Lower lobe of right lung (tissue), 2 donors: Measurements from ENCODE around the gene KCNK13. TPM values are rescaled to one million over a fixed set of nuclear protein-coding genes. Genes with fewer than 3 reads are reported as not detected.
A peak's percentile ranks its signal among the peaks of the same experiment; 100 is the strongest.

Experiments used
- ATAC-seq, 2 donors: fragments of 200-7000 bp; cut with Tn5 transposase; one replicate each; pipeline ENCODE4 v1.9.1; 2020 to 2022; ENCODE audit warnings: mild to moderate bottlenecking in 2 of 2, moderate library complexity in 2 of 2
- DNase-seq: peaks from one replicate; pipeline ENCODE4 v3.0.0-alpha.2; 2020
- H3K27ac ChIP-seq: fragments of 200-600 bp; one replicate; pipeline ENCODE4 v1.8.0; 2022
- H3K27me3 ChIP-seq: fragments of 200-600 bp; one replicate; pipeline ENCODE4 v1.8.0; 2022; ENCODE audit warnings: low read depth
- H3K36me3 ChIP-seq: fragments of 200-600 bp; one replicate; pipeline ENCODE4 v1.8.0; 2022; ENCODE audit warnings: mild to moderate bottlenecking
- H3K4me1 ChIP-seq: fragments of 200-600 bp; one replicate; pipeline ENCODE4 v1.8.0; 2022
- H3K4me3 ChIP-seq: fragments of 200-600 bp; one replicate; pipeline ENCODE4 v1.8.0; 2022; ENCODE audit warnings: mild to moderate bottlenecking
- H3K9me3 ChIP-seq: fragments of 200-600 bp; one replicate; pipeline ENCODE4 v1.8.0; 2022
- intact Hi-C: fragments of 100-400 bp; cut with DNase I; formaldehyde crosslinking; loops from one replicate; pipeline ENCODE4 v1.11.0; 2022
- total RNA-seq: library from RNA; stranded (reverse); fragmentation: NEBNext Ultra II Directional; extraction: Animal tissue kit (Norgen Biotek cat#: 25700); gene quantifications from one replicate; pipeline ENCODE4 v1.2.1, GENCODE V29; 2021
- TF ChIP-seq, protein P1 (sequence below): fragments of 200-600 bp; IDR thresholded peaks from one replicate; pipeline ENCODE4 v1.8.0; 2022; ENCODE audit warnings: antibody characterized with exemption, mild to moderate bottlenecking
- donor health status: DM: no; HTN: yes; CAD: no; lungs with severe emphysema.

Gene KCNK13
- total RNA-seq, 1 donor from 2014 or later: 1.2 TPM

- Histone ChIP-seq H3K4me3 (no peak overlapping the region), H3K27ac (no peak overlapping the region), H3K27me3 (peaks cover 54% of the 10 kb centered on the region), H3K9me3 (no peaks in the 10 kb centered on the region), H3K4me1 (no peaks in the 10 kb centered on the region), H3K36me3 (no peaks in the 10 kb centered on the region)
- ATAC-seq: no peak
- no peak for DNase-seq
- TF ChIP-seq, protein P1, sequence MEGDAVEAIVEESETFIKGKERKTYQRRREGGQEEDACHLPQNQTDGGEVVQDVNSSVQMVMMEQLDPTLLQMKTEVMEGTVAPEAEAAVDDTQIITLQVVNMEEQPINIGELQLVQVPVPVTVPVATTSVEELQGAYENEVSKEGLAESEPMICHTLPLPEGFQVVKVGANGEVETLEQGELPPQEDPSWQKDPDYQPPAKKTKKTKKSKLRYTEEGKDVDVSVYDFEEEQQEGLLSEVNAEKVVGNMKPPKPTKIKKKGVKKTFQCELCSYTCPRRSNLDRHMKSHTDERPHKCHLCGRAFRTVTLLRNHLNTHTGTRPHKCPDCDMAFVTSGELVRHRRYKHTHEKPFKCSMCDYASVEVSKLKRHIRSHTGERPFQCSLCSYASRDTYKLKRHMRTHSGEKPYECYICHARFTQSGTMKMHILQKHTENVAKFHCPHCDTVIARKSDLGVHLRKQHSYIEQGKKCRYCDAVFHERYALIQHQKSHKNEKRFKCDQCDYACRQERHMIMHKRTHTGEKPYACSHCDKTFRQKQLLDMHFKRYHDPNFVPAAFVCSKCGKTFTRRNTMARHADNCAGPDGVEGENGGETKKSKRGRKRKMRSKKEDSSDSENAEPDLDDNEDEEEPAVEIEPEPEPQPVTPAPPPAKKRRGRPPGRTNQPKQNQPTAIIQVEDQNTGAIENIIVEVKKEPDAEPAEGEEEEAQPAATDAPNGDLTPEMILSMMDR: no peak
- intact Hi-C loops: no loop called here
These were observed 7.0 kb upstream of the KCNK13 start for GRCh38 chr14:90054803-90055202.

DNA sequence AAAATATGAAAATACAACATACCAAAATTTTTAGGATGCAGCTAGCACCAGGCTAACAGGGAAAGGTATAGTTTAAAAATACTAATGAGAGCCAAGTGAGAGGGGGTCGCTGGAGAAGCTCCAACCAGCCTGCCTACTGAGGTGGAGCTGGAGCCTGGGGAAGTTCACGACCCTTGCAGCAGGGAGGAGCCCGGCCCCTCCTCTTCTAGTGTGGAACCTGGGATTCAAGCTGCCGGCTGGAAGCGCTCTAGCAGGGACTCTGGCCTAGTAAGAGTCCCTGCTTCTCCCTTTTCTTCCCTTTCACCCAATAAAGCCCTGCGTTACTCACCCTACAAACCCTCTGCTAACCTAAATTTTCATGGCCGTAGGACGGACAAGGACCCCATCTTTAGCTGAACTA is 5.0 kb upstream of the KCNK13 start:
- H3K9me3 ChIP-seq: no peaks in the 10 kb centered on the region
- no peak for ATAC-seq
- DNase-seq: no peak
- H3K4me1 ChIP-seq: peaks cover 19% of the 10 kb centered on the region
- no peaks in the 10 kb centered on the region for H3K36me3 ChIP-seq
- peaks cover 74% of the 10 kb centered on the region for H3K27me3 ChIP-seq
- TF ChIP-seq, protein P1: no peak
- intact Hi-C loops: no loop called here
- no peak overlapping the region for H3K4me3 ChIP-seq
- H3K27ac ChIP-seq: no peak overlapping the region

DNA sequence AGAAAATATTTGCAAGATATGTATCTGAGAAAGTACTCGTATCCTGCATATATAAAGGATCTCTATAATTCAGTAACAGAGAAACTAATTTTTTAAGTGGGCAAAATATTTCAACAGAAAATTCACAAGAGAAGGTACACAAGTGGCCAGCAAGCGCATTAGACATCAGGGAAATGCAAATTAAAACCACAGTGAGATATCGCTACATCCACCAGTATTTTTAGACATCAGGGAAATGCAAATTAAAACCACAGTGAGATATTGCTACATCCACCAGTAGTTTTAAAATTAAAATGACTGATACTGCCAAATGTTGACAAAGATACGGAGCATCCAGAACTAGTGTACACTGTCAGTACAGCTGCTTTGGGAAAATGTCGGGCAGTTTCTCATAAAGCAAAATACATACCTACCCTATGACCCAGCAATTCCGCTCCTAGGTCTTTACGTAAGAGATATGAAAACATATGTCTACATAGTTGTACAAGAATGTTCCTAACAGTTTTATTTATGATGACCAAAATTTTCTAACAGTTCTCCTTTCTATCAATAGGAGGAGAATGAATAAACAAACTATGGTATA is 2.8 kb upstream of the KCNK13 start:
- intact Hi-C loops: no loop called here
- no peaks in the 10 kb centered on the region for H3K9me3 ChIP-seq
- peaks cover 33% of the 10 kb centered on the region for H3K4me1 ChIP-seq
- no peak overlapping the region for H3K4me3 ChIP-seq
- TF ChIP-seq, protein P1: no peak
- H3K27ac ChIP-seq: no peak overlapping the region
- peaks cover 79% of the 10 kb centered on the region for H3K27me3 ChIP-seq
- DNase-seq (no peak), ATAC-seq (no peak)
- H3K36me3 ChIP-seq: no peaks in the 10 kb centered on the region

GRCh38 chr14:90060312-90060964 is 1.4 kb upstream of the KCNK13 start:
- Histone ChIP-seq H3K27me3 (peaks cover 72% of the 10 kb centered on the region), H3K4me1 (peaks cover 33% of the 10 kb centered on the region), H3K9me3 (no peaks in the 10 kb centered on the region), H3K27ac (no peak overlapping the region), H3K36me3 (no peaks in the 10 kb centered on the region), H3K4me3 (peak overlapping the region; percentile 51)
- peak; percentile 75 to 79 for ATAC-seq
- DNase-seq: peak; percentile 47
- intact Hi-C loops: no loop called here
- TF ChIP-seq, protein P1: peak; percentile 42

GRCh38 chr14:90060965-90061684 is 669 bp upstream of the KCNK13 start:
- H3K4me3 ChIP-seq: peak overlapping the region; percentile 51
- no peak overlapping the region for H3K27ac ChIP-seq
- no peaks in the 10 kb centered on the region for H3K9me3 ChIP-seq
- H3K4me1 ChIP-seq: peaks cover 33% of the 10 kb centered on the region
- ATAC-seq (peak; percentile 25 to 30), DNase-seq (no peak)
- TF ChIP-seq, protein P1: no peak
- intact Hi-C loops: no loop called here
- no peaks in the 10 kb centered on the region for H3K36me3 ChIP-seq
- peaks cover 65% of the 10 kb centered on the region for H3K27me3 ChIP-seq
